NCI-H460 (cell line): ENCODE data around the gene LINC01488. TPM values are rescaled to one million over a fixed set of nuclear protein-coding genes. Genes with fewer than 3 reads are reported as not detected.

ENCODE experiments used
- DNase-seq: peaks from one replicate; pipeline ENCODE4 v3.0.0-alpha.2; 2016; ENCODE audit warnings: low read depth; ENCODE audit errors: extremely low read depth
- total RNA-seq: library from RNA; depleted of rRNA; stranded (reverse); fragments of >200 nt; shearing (Covaris generic); gene quantifications from 2 replicates; pipeline ENCODE4 v1.2.3, GENCODE V29; 2014

The LINC01488 gene
- total RNA-seq, 1 experiment from 2014 or later = not detected

GRCh38 chr11:69504127-69504526, 22.7 kb downstream of the LINC01488 start:
- no peak for DNase-seq

GRCh38 chr11:69504576-69505335, 23.3 kb downstream of the LINC01488 start:
- DNase-seq = no peak

GRCh38 chr11:69508974-69509373, 27.5 kb downstream of the LINC01488 start:
- no peak for DNase-seq

DNA sequence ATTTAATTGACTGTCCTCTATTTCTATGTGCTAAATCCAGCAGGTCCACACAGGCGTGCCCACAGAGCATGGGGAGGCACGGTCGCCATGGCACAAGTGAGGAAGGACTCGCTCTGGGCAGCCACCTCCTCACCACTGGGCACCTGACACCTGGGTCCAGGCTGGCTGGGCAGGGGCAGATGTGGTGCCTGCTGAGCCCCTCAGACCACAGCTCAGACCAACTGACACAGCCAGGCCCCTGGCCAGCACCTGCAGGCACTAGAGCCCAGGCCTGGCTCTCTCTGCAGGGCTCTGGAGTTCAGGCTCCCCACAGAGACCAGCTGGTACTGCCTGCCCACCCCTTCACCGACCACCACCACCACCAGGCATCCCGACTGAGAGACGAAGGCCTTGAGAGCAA, 27.9 kb downstream of the LINC01488 start:
- DNase-seq = no peak

GRCh38 chr11:69509846-69510390, 28.5 kb downstream of the LINC01488 start:
- no peak for DNase-seq

DNA sequence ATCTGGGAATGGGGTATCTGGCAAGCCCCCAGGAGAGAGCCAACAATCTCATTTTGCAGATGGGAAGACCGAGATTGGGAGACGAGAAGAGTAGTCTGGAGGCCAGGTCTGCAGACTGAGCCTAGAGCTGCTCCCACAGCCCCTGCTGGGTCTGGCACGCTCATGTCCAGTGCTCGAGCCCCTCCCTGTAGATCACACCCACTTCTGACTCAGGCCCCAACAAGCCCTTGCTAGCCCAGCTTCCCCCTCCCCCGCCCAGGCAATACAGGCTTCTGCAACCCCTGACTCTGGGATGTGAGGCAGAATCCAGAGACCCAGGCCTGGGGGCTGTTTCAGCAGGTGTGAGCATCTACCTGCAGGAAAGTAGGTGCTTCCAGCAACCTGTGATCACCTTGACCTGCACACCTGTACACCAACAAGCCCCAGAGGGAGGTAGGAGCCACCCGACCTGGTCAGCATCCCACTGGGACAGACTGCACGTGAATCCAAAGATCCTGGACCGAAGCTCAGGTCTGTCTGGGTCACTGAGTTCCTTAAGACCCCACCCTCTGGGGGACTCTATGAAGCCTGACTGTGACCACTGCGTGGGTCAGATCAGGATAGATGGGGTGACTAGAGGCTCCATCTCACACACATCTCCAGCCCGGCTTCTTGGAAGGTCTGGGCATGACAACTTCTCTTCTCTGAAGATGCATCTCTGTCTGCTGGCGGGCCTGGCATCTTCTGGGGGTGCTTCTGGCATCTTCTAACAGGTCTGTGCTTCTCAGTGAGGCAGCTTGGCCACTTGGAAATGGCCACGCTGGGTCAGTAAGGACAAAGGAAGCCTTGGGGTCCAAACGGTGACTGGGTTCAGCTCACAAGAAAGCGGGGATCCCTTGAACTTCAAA, 29.3 kb downstream of the LINC01488 start:
- no peak for DNase-seq

DNA sequence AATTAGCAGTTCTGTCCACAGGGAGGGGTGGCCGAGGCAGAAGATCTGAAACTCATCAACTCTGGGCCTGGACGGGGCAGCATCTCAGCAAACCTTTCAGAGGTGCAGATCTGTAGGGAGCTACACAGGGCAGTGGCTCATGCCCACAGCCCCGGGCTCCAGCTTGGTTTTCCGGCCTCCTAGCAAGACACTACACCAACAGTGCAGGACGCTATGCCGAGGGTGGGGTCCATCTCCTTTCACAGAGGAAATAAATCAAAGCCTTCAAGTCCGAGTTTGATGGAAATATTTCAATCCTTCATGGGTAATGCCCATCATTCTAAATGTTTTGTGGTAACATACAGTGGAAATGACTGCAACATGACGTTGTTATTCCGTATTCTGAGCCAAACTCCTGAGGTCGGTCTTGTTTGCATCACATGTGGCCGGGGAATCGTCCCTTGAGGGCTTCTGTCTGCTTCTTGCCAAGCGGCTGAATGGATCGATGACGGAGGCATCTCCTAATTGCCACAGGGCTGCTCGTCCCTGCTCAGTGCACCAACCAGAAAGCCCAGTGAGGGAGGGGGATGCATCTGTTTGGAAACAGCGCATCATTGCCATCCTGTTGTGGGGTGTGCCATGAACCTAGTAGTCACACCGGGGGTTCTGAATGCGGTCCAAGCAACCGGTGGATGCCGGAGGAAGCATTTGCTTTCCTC, 30.0 kb downstream of the LINC01488 start:
- DNase-seq = no peak

- DNase-seq = no peak
Measured at GRCh38 chr11:69512136-69512535, 30.7 kb downstream of the LINC01488 start.

GRCh38 chr11:69512790-69513189, 31.3 kb downstream of the LINC01488 start:
- no peak for DNase-seq

- no peak for DNase-seq
Measured at GRCh38 chr11:69513196-69513595, 31.7 kb downstream of the LINC01488 start.

- no peak for DNase-seq
Measured at GRCh38 chr11:69513663-69514224, 32.3 kb downstream of the LINC01488 start.

DNA sequence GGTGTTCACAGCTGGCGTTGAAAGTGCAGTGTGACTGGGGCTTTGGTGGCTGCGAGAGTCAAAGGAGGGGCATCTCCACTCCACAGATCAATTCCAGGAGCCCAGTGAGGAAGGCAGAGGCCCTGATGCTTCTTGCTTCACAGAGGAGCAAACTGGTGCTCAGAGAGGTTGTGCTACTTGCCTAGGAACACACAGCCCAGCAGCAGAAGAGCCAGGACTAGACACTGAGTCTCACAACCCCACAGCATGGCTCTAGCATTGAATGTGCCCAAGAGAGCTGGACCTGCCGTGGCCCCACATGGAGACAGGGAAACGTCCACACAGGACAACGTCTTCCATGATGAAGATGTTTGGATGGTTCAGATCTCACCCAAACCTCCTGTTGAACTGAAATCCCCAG, 33.3 kb downstream of the LINC01488 start:
- no peak for DNase-seq

- no peak for DNase-seq
Measured at GRCh38 chr11:69515271-69516245, 34.1 kb downstream of the LINC01488 start.

DNA sequence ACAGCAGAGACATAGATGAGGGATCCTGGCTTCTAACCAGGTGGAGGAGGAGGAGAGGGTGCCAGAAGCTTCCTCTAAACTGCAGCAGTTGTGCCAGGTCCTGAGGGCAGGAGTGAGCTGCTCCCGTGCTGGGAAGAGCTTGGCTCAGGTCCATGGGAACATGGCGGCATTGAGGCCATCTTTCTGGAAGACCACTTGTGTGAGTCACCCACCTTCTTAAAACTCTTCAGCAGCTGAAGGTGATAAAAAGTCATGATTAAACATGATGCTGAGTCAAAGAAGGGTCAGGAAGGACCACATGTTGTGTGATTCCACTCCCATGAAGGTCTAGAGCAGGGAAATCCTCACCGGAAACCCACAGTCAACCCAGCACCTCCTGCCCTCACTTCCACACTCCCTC, 35.1 kb downstream of the LINC01488 start:
- no peak for DNase-seq

DNA sequence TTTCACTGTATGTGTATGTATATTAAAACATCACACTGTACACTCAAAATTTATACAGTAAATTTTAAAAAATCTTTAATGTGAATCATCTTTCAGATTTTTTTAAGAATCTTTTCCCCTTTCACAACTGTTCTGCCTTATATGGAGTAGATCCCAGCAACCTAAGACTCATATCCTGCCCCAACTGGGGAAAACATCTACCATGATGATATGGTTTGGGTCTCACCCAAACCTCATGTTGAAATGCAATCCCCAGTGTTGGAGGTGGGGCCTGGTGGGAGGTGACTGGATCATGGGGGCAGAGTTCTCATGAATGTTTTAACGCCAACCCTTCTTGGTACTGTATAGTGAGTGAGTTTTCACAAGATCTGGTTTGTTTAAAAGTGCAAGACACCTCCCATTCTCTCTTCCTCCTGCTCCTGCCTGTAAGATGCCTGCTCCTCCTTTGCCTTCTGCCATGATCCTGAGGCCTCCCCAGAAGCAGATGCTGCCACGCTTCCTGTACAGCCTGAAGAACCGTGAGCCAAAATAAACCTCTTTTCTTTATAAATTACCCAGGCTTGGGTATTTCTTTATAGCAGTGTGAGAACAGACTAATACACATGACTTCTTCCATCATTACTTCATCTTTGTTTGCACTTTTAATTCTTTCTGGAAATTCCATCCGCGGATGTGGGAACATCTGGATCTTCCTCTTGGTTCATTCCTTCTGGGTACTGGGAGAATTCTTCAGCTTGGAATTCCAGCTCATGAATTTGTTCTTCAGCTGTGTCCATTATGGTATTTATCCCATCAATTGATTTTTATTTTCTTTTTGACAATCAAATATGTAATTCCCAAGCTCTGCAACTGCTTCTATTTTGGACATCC, 36.9 kb downstream of the LINC01488 start:
- DNase-seq = no peak

GRCh38 chr11:69520186-69520916, 38.9 kb downstream of the LINC01488 start:
- no peak for DNase-seq

GRCh38 chr11:69521457-69521856, 40.0 kb downstream of the LINC01488 start:
- DNase-seq = no peak

GRCh38 chr11:69523453-69523852, 42.0 kb downstream of the LINC01488 start:
- DNase-seq = no peak
